AG04450 (cell line): ENCODE measurements around the gene HOXB9. TPM values are rescaled to one million over a fixed set of nuclear protein-coding genes. Genes with fewer than 3 reads are reported as not detected.

Experiments
- CTCF ChIA-PET: fragments of 300-600, 350-600 bp; formaldehyde crosslinking; extraction: SDS; loops from one replicate; lab custom pipeline; 2022; ENCODE audit warnings: antibody characterized with exemption, inconsistent platforms; lab: Charles Lee
- POLR2A ChIA-PET: fragments of 350-600 bp; formaldehyde crosslinking; extraction: SDS; loops from one replicate; lab custom pipeline; 2021; ENCODE audit warnings: antibody characterized with exemption, inconsistent platforms; lab: Yijun Ruan, JAX
- DNase-seq: peaks from one replicate; pipeline ENCODE4 v3.0.0-alpha.2; 2011; ENCODE audit warnings: low read depth, low spot score
- H3K27ac ChIP-seq: one replicate; pipeline ENCODE4 v1.5.1; 2012; ENCODE audit warnings: low read depth, low read length, control low read depth
- H3K27me3 ChIP-seq: one replicate; pipeline ENCODE4 v1.6.0; 2012; ENCODE audit warnings: low read length; ENCODE audit not compliant: control insufficient read depth, insufficient read depth
- H3K4me3 ChIP-seq: 2 replicates; pipeline ENCODE4 v1.5.1; 2011; ENCODE audit warnings: mild to moderate bottlenecking, low read depth, low read length, control low read depth
- H3K9me3 ChIP-seq: 2 replicates; pipeline ENCODE4 v1.5.1; 2012; ENCODE audit warnings: low read length; ENCODE audit not compliant: control insufficient read depth, insufficient read depth
- polyA plus RNA-seq: library from polyadenylated mRNA; depleted of rRNA; stranded (reverse); fragments of >200 nt; gene quantifications from 2 replicates; pipeline ENCODE4 v1.2.3, GENCODE V29; 2011
- TF ChIP-seq, protein P1 (sequence below): IDR thresholded peaks from 2 replicates; pipeline ENCODE4 v1.5.1; 2011; ENCODE audit warnings: low read depth, low read length, control low read depth, inconsistent platforms

Gene HOXB9
- polyA plus RNA-seq, 1 experiment = 0.02 TPM

DNA sequence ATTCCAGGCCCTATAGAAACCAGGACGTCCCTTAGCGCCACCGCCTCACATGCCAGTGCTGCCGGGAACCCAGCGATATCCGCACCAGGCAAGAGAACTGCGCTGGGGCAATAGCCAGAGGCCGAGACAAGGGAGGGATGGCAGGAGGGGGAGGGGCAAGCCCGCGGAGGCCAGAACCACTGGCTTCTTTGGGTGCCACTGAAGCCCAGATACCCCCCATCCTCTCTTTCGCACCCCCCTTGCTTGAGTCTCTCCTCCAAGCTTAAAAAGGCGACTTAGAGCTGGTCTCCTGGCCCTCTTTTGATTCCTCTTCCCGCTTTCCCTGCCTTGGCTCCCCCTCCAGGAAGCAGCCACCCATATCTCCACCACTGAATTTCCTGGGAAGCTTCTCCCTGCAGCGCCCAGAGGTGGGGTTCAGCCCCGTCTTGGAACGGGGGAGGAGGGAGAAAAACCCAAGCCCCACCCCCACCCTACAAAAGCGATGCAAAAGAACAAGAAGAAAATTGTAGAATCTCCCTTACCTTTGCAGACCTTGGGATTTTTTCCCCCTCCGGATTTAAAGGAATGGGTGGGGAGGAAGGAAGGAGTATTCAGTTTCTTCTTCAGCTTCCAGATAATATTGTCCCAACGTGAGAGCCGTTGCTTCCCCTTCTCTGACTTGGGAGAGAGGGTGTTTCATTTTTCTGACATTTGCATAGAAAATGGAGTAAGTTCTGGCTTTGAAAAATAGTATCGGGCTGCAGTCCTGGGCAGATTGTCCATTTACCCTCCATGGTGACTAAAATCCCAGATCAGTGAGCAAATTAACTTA lies 22.0 kb downstream of the HOXB9 start:
- DNase-seq = no peak
- H3K27ac ChIP-seq = no peak overlapping the region
- H3K4me3 ChIP-seq = peak overlapping the region; percentile 31
- CTCF ChIA-PET = interaction anchor here (0.7 kb wide), 2 partner anchors 136 to 267 kb away, joined by 4 read pairs; no protein-coding TSS in a partner anchor
- peaks cover 5% of the 10 kb centered on the region for H3K27me3 ChIP-seq
- POLR2A ChIA-PET = no interaction called here
- TF ChIP-seq, protein P1, sequence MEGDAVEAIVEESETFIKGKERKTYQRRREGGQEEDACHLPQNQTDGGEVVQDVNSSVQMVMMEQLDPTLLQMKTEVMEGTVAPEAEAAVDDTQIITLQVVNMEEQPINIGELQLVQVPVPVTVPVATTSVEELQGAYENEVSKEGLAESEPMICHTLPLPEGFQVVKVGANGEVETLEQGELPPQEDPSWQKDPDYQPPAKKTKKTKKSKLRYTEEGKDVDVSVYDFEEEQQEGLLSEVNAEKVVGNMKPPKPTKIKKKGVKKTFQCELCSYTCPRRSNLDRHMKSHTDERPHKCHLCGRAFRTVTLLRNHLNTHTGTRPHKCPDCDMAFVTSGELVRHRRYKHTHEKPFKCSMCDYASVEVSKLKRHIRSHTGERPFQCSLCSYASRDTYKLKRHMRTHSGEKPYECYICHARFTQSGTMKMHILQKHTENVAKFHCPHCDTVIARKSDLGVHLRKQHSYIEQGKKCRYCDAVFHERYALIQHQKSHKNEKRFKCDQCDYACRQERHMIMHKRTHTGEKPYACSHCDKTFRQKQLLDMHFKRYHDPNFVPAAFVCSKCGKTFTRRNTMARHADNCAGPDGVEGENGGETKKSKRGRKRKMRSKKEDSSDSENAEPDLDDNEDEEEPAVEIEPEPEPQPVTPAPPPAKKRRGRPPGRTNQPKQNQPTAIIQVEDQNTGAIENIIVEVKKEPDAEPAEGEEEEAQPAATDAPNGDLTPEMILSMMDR = no peak
- peaks cover 4% of the 10 kb centered on the region; the same call in 1 of the 2 replicates for H3K9me3 ChIP-seq

DNA sequence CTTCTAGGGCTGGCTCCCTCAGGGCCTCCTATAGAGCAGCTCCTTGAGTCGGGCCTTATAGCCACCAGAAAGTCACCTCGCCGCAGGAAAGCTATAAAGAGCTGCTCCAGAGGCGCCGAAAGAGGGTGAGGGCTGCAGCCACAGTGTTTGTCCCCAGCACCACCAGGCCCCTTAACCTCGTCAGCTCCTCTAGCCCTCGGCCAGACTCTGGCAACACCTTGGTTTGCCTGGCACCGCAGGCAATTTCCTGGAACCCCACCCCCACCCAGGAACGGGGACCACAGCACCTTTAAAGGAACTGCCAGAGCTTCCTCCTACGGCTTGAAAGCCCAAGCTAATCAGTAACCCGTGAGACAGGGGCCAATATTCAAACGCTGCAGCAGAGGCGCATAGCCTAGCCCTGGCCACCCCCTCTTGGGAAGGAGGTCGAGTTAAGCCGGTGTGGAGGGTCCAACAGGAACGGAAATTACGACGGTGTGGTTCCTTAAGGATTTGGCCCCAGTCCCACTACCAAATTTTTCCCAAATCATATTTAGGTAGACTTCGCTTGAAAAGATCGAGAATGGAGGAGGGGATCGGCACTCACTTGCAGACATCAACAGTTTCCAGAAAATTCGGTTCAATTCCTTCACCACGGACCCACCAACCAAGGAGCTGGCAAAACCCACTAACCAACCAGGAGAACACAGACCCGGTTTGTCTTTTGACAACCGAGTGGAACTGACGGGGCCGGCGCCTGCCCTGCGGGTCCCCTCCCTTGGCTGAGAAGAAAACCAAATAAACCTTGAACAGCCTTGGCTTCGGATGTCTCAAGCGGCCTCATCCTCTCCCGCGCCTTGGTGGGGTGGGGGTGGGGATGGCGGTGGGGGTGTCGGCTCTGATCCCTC lies 24.4 kb downstream of the HOXB9 start:
- no peak overlapping the region for H3K4me3 ChIP-seq
- DNase-seq = no peak
- H3K27me3 ChIP-seq = peaks cover 5% of the 10 kb centered on the region
- CTCF ChIA-PET = interaction anchor here (0.5 to 1.4 kb wide), 5 partner anchors 14 to 294 kb away, joined by 3 to 6 read pairs (median 3); no protein-coding TSS in a partner anchor
- H3K9me3 ChIP-seq = peaks cover 4% of the 10 kb centered on the region; the same call in 1 of the 2 replicates
- H3K27ac ChIP-seq = no peak overlapping the region
- TF ChIP-seq, protein P1 = no peak
- POLR2A ChIA-PET = no interaction called here

DNA sequence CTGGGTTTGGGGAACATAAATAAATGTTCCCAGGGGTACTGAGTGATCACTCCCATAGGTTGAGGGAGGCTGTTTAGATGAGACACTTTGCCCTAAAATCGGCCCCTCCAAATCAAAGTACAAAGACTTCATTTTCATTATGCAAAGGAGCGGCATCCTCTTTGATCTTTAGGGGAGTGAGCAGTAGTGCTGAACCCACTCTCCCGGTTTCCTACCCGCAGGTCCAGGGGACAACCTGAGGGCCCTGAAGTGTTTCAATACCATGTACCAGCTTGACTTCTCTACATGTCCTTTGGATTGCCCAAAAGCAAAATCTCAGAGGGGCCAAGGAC lies 25.0 kb downstream of the HOXB9 start:
- TF ChIP-seq, protein P1 = no peak
- Histone ChIP-seq H3K27ac (no peak overlapping the region), H3K4me3 (no peak overlapping the region), H3K27me3 (peaks cover 5% of the 10 kb centered on the region), H3K9me3 (peaks cover 3% of the 10 kb centered on the region; the same call in 1 of the 2 replicates)
- ChIA-PET POLR2A (no interaction called here), CTCF (interaction anchor here (1.2 to 1.4 kb wide), 2 partner anchors 264 to 293 kb away, joined by 3 to 6 read pairs; no protein-coding TSS in a partner anchor)
- DNase-seq = no peak

DNA sequence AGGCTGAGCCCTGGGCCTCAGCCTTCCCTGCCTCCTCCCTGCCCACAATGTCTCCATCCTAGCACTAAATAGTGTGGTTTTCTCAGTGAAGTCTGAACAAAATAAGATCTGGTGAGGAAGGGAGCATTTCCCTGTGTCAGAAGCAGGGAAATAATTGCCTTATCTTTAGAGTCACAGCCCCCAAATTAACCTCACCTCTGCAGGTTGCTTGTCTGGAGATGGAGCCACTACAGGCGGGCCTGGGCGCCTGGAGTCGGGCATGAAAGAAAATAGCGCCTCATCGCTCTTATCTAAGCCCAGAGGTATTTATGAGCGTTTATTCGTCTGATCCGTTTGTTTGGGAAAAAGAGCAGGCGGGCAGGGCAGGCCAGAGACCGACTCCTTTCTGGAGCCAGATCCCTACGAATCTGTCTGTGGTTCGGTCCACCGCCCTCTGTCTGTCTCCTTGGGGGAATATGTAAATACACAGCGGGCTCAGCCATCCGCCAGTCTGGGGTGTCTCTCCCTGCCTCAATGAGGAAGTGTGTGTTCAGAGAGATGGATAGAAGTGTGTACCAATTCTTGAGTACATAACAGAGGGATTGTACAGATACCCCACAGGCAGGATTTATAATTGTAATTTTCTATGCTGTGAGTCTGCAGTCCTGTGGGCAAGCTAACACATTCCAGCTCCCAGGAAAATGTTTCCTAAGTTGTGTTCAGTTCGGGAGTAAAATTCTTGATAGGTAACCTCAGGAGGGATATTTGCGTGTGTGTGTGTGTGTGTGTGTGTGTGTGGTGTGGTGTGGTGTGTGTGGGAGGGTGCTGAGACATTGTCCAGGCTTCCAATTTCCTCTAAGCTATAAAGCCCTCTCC lies 25.7 kb downstream of the HOXB9 start:
- DNase-seq = no peak
- H3K27me3 ChIP-seq = peaks cover 5% of the 10 kb centered on the region
- TF ChIP-seq, protein P1 = no peak
- H3K27ac ChIP-seq = no peak overlapping the region
- H3K9me3 ChIP-seq = no peaks in the 10 kb centered on the region; the same call in 1 of the 2 replicates
- ChIA-PET POLR2A (interaction anchor here (0.7 kb wide), 2 partner anchors 9 to 10 kb away, joined by 3 to 4 read pairs; partner anchors contain the start of gene HOXB7), CTCF (interaction anchor here (1.2 to 1.4 kb wide), 2 partner anchors 264 to 293 kb away, joined by 3 to 6 read pairs; no protein-coding TSS in a partner anchor)
- no peak overlapping the region for H3K4me3 ChIP-seq
